GM21528 (cell line): Measurements from ENCODE around the gene DNTTIP2.
A peak's percentile ranks its signal among the peaks of the same experiment; 100 is the strongest.
"Not testable (repeated sequence)": the region's sequence is repeated elsewhere in the genome, so short reads cannot be mapped to it uniquely, and the experiment has no call there.

ENCODE experiments used
- ATAC-seq: cut with Tn5 transposase; IDR thresholded peaks from one replicate; pipeline ENCODE4 v1.9.1; 2021; ENCODE audit warnings: mild to moderate bottlenecking, moderate library complexity; ENCODE audit not compliant: unreplicated experiment, low FRiP score

The DNTTIP2 gene

GRCh38 chr1:93878501-93878888, 511 bp downstream of the DNTTIP2 start:
- ATAC-seq: peak; percentile 60

GRCh38 chr1:93877529-93877928, 1.5 kb downstream of the DNTTIP2 start:
- ATAC-seq: no peak

GRCh38 chr1:93876244-93876643, 2.8 kb downstream of the DNTTIP2 start:
- ATAC-seq: no peak

- no peak for ATAC-seq
Observed at GRCh38 chr1:93874025-93874651, 4.9 kb downstream of the DNTTIP2 start.

GRCh38 chr1:93871366-93871765, 7.6 kb downstream of the DNTTIP2 start:
- ATAC-seq: no peak

GRCh38 chr1:93869653-93870052, 9.4 kb downstream of the DNTTIP2 start:
- ATAC-seq: no peak

- not testable (repeated sequence) for ATAC-seq
Observed at GRCh38 chr1:93868492-93868891, 10.5 kb downstream of the DNTTIP2 start.

- ATAC-seq: no peak
Observed at GRCh38 chr1:93865253-93865652, 13.8 kb downstream of the DNTTIP2 start.

- ATAC-seq: no peak
Observed at GRCh38 chr1:93864175-93864574, 14.8 kb downstream of the DNTTIP2 start.

- ATAC-seq: not testable (repeated sequence)
Observed at GRCh38 chr1:93857653-93858052, 21.4 kb downstream of the DNTTIP2 start.

- ATAC-seq: not testable (repeated sequence)
Observed at GRCh38 chr1:93855983-93856382, 23.0 kb downstream of the DNTTIP2 start.

- ATAC-seq: no peak
Observed at GRCh38 chr1:93853940-93854339, 25.1 kb downstream of the DNTTIP2 start.

GRCh38 chr1:93851878-93852277, 27.1 kb downstream of the DNTTIP2 start:
- no peak for ATAC-seq

GRCh38 chr1:93851327-93851712, 27.7 kb downstream of the DNTTIP2 start:
- no peak for ATAC-seq

GRCh38 chr1:93850687-93851326, 28.2 kb downstream of the DNTTIP2 start:
- ATAC-seq: not testable (repeated sequence)

GRCh38 chr1:93848350-93848883, 30.6 kb downstream of the DNTTIP2 start:
- ATAC-seq: no peak

GRCh38 chr1:93847811-93848288, 31.2 kb downstream of the DNTTIP2 start:
- ATAC-seq: peak; percentile 36

GRCh38 chr1:93846992-93847810, 31.8 kb downstream of the DNTTIP2 start:
- peak; percentile 74 for ATAC-seq

- peak; percentile 59 for ATAC-seq
Observed at GRCh38 chr1:93846206-93846991, 32.6 kb downstream of the DNTTIP2 start.

- ATAC-seq: peak; percentile 3
Observed at GRCh38 chr1:93845538-93846205, 33.3 kb downstream of the DNTTIP2 start.
